HG02884 (cell line): ENCODE measurements around the gene LILRB2.
"Not testable (repeated sequence)": the region's sequence is repeated elsewhere in the genome, so short reads cannot be mapped to it uniquely, and the experiment has no call there.

Source experiments
- ATAC-seq: cut with Tn5 transposase; IDR thresholded peaks from one replicate; pipeline ENCODE4 v1.9.1; 2021; ENCODE audit warnings: mild to moderate bottlenecking, moderate library complexity; ENCODE audit not compliant: unreplicated experiment

The LILRB2 gene

DNA sequence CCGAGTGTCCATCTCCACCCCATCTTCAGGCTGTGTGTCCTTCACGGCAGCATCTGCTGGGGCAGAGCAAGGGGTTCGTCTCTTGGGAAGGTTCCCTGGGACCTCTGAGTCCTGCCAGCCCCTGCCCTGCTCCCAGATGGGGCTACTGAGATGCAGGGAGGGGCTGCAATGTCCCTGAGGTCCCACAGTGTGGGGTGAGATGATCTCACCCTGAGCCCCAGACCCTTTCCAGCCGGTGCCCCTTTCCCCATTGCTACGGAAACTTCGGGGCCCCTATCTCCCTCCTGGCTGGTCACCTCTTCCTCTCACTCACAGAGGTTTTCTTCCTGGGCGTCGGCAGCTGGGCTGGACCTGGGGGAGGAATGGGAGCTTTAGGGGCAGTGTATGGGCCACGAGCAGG lies 5.0 kb downstream of the LILRB2 start:
- ATAC-seq = no peak

DNA sequence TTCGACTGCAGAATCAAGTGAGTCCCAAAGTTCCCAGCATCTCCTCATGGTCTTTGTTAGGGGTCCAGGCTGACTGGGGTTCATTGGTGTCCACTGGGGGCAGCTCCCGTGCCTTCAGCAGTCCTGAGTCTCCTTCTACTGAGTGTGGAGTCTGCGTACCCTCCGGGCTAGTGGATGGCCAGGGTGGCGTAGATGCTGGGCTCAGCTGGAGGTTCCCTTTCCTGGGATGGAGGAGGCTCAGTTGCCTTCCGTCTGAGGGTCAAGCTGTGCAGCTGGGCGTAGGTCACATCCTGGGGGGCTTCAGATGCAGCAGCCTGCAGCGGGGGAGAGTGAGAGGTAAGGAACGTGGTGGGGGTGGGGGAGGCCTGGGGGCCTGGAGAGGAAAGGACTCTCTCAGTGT lies 6.4 kb downstream of the LILRB2 start:
- not testable (repeated sequence) for ATAC-seq

DNA sequence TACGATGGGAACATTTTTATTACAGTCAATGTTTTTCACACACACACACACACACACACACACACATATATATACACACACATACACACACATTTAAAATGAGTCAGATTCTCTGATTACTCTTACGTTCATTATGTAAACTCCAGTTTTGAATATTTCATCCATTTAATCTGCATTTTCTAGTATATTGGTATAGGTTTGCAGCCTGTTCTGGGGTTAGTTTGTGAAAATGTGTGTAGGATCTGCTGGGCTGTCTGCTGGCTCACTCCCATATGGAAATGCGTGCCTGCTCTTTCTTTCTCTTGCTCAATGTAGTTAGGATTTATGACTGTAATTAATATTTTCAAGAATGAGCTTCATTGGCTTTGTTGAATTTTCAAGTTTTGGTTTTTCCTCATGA lies 7.1 kb downstream of the LILRB2 start:
- ATAC-seq = no peak

- not testable (repeated sequence) for ATAC-seq
Measured at GRCh38 chr19:54272181-54272580, 8.7 kb downstream of the LILRB2 start.

GRCh38 chr19:54271587-54271986 lies 9.3 kb downstream of the LILRB2 start:
- ATAC-seq = not testable (repeated sequence)

GRCh38 chr19:54271106-54271505 lies 9.8 kb downstream of the LILRB2 start:
- no peak for ATAC-seq

- ATAC-seq = no peak
Measured at GRCh38 chr19:54268936-54269335, 12.0 kb downstream of the LILRB2 start.

DNA sequence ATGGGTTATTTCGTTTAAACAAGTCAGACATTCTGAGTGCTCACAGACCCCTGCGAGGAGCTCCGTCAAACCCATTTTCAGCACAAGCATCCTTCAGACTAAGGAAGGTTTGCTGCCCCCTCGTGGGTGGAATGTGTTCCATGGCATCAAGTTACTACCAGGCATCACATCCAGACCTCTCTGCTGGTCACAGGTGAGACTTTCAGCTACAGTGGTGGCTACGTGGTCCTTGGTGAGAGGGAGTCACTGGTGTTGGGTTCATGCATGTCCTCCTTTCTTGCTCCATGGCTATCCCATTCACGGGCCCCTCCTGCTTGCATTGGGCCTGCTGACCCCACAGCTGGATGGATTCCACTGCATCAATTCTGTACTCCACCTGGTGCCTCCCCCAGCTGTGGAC lies 14.8 kb downstream of the LILRB2 start:
- ATAC-seq = no peak

DNA sequence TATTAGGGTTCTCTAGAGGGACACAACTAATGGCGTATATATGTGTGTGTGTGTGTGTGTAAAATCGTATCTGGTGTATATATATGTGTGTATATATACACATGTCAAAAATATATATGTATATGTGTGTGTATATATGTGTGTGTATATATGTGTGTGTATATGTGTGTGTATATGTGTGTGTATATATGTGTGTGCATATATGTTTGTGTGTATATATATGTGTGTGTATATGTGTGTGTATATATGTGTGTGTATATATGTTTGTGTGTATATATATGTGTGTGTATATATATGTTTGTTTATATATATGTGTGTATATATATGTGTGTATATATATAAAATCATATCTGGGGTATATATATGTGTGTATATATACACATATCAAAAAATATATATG lies 18.4 kb downstream of the LILRB2 start:
- ATAC-seq = no peak

DNA sequence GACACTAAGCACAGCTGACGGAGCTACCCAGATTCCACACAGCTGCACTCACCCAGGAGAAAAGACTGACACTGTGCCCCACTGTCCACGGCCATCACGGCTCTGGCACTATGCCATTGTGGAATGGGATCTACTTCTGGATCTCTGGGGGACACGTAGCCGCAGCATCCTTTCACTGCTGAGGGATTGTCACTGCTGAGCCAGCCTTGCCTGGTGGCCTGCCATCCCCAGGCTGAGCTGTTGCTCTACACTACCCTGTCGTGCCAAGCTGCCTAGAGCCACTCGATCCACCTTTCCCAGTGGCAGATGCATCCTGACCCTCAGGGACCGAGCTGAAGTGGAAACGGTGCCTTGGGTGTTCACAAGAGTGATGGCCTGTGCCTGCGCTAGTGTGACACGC lies 18.8 kb downstream of the LILRB2 start:
- ATAC-seq = no peak

DNA sequence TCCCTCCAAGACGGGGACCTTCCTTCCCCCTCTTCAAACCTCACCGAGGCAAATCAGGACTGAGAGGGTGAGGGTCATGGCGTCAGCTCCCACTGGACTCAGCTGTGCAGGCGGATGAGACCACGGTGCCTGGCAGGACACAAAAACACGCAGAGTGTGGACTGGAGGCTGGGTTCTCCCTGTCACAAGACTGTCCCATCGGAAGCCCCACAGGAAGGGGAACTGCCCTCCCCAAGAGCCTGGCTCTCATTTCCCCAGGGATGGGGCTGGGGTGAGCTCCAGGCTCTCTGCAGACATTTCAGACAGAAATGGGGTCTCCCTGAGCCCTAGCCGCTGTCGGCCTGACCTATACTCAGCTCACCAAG lies 23.8 kb downstream of the LILRB2 start, which contains the start of gene LILRB5:
Gene LILRB5 (minus strand): TSS at position 158 of the 365 bp plus-strand sequence. CDS start 80 bp downstream, at position 78.
- ATAC-seq = no peak

GRCh38 chr19:54256250-54257115 lies 24.4 kb downstream of the LILRB2 start:
- ATAC-seq = no peak

DNA sequence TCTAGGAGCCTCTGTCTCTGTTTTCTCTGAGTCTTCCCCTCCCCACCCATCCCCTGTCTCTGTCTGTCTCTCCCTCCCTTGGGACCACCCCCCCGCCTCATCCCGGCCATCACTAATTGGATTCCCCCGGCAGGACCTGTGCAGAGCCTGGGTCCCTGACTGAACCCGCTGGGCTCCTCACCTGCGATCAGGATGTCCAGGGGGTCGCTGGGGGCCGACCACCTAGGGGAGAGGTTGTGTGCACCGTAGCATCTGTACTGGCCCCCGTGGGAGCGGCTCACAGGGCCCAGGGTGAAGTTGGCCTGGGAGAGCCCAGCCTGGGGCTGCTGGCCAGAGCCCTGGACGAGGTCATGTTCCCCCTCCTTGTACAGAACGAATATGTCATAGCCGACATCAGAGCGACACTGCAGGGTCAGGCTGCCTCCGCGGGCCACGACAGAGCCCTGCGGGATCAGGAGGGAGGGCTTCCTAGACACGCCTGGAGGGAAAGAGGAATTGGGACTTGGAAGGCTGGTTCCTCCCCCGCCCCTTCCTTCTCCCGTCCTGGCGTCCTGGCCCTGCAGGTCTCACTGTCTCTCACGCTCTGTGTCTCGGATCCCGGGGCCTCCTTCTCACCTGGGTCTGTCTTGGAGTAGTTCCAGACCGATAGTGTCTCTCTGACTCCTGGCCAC lies 25.7 kb downstream of the LILRB2 start:
- no peak for ATAC-seq

- no peak for ATAC-seq
Measured at GRCh38 chr19:54254195-54254906, 26.6 kb downstream of the LILRB2 start.

GRCh38 chr19:54253331-54254194 lies 27.3 kb downstream of the LILRB2 start:
- no peak for ATAC-seq

- no peak for ATAC-seq
Measured at GRCh38 chr19:54252845-54253244, 28.1 kb downstream of the LILRB2 start.

DNA sequence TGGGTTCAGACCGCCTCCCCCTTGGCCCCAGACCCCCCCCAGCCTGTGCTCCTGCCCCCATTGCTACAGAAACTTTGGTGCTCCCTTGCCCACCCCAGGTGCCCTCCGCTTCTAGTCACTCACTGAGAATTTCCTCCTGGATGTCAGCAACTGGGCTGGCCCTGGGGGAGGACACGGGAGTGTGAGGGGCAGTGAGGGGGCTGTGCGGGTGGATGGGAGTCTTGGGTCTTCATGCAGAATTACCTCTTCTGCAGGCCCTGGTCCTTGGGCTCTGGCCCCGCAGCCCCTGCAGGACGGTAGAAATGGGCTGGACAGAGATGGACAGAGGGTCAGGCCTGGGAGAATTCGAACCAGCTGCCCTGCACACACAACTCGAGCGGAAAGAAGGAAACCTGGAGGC lies 28.7 kb downstream of the LILRB2 start:
- no peak for ATAC-seq

GRCh38 chr19:54248016-54248601 lies 32.8 kb downstream of the LILRB2 start:
- no peak for ATAC-seq

GRCh38 chr19:54247106-54247930 lies 33.6 kb downstream of the LILRB2 start:
- ATAC-seq = no peak
